Activated CD4-positive, alpha-beta memory T cell treated with anti-CD3 and anti-CD28 coated beads, Interleukin-2, amount 10 ng/mL, durations not matched to agents 7 days and 5 days (primary cell): ENCODE data around the gene RXRA. TPM values are rescaled to one million over a fixed set of nuclear protein-coding genes. Genes with fewer than 3 reads are reported as not detected.

Experiments used
- total RNA-seq, 2 experiments: library from RNA; stranded (reverse); gene quantifications; one replicate each; pipeline ENCODE4 v1.2.3, GENCODE V29; 2021

The RXRA gene
- total RNA-seq, 2 experiments from 2014 or later, result 7.0 to 7.8 TPM

Other genes starting within 250 kb of the RXRA start
- gene WDR5, start 190.4 kb upstream of the RXRA start, total RNA-seq, result 10 to 100 TPM; 32.1 to 32.7 TPM
- gene RNU6ATAC, start 161.9 kb upstream of the RXRA start, total RNA-seq, result 10 to 100 TPM; 21.7 to 22.1 TPM